Body of pancreas (tissue), 4 donors: Measurements from ENCODE around the gene GSG1L.

Experiments used
- CTCF ChIP-seq, 7 experiments: fragments of 450-650 bp in 4 of 7; fragments of 200-600 bp in 3 of 7; sonication (generic) in 3 of 7; IDR thresholded peaks; one replicate each; pipeline ENCODE4 v1.5.1; 2016 to 2019; ENCODE audit warnings: antibody characterized with exemption in 7 of 7
- POLR2A ChIP-seq, 3 donors: fragments of 450-650 bp; IDR thresholded peaks; one replicate each; pipeline ENCODE4 v1.6.1; 2016; ENCODE audit warnings: antibody characterized with exemption in 3 of 3, mild to moderate bottlenecking in 2 of 3

DNA sequence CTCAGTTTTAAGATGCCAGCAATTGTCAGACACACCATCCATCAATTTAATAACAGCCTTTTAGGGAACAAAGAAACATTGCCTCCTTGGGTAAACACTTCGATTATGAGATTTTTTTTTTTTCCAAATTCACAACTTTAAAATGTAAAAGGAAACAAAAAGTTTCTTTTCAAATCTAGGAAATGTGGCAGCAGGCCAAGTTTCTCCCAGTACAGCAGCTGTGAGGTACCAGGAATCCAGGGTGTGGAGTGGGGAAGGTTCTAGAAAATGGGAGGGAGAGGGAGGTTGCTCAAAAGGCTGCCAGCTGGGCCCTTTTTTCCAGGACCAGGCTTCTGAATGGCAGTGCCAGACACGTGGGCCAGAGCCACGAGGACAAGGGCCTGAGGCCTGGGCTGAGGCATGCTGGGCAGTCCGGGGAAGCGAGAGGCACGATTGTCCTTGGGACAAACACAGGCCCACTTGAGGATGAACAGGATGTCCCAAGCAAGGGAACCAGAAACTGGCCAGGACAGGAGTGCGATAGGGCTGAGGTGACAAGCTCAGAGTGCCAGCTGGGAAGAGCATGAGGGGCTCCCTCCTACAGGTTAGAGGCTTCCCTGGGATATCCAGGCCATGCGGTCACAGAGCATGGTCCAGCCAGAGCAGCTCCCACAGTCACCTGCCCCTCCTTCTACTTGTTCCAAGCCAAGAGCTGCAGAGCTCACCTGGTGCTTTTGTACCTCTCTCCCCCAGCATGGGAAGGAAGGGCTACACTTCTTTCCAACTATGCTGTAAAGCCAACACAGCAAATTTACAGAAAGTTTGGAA is 298.4 kb downstream of the GSG1L start:
- TF ChIP-seq CTCF (IDR thresholded peaks at IDR 0.05) = no peak
- no peak for TF ChIP-seq POLR2A (IDR thresholded peaks at IDR 0.05)
